ENCODE measurements around the gene AK1.

Gene AK1

DNA sequence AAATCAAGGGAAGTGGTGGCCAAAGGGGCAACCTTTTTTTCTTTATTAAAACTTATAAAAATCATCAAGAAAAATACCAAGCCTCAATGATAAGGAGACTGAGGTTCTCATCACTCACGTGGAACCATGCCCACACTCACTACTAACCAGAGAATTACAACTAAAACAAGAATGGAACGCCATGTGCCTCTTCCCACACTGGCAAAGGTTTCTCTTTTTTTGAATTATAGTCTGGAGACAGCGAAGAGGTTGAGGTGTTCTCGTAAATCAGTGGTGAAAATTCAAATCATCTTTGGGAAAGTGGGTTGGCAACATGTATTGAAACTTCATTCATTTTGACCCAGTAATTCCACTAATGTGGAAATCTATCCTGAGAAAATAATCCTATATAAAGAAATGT is 55.4 kb downstream of the AK1 start:
- H3K36me3 ChIP-seq, result peaks cover 0 to 79% (median 55%) of the 10 kb centered on the region in 3 donors
- peaks cover 0 to 8% (median 2%) of the 10 kb centered on the region in 4 donors for H3K4me1 ChIP-seq
- no peaks in the 10 kb centered on the region for H3K27me3 ChIP-seq
- DNase-seq, result no peak
- H3K4me3 ChIP-seq, result no peak overlapping the region
- H3K27ac ChIP-seq, result no peak overlapping the region
- TF ChIP-seq, protein P1, sequence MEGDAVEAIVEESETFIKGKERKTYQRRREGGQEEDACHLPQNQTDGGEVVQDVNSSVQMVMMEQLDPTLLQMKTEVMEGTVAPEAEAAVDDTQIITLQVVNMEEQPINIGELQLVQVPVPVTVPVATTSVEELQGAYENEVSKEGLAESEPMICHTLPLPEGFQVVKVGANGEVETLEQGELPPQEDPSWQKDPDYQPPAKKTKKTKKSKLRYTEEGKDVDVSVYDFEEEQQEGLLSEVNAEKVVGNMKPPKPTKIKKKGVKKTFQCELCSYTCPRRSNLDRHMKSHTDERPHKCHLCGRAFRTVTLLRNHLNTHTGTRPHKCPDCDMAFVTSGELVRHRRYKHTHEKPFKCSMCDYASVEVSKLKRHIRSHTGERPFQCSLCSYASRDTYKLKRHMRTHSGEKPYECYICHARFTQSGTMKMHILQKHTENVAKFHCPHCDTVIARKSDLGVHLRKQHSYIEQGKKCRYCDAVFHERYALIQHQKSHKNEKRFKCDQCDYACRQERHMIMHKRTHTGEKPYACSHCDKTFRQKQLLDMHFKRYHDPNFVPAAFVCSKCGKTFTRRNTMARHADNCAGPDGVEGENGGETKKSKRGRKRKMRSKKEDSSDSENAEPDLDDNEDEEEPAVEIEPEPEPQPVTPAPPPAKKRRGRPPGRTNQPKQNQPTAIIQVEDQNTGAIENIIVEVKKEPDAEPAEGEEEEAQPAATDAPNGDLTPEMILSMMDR (IDR thresholded peaks at IDR 0.05), result no peak
- intact Hi-C loops (cut with DNase I; ENCODE audit: low total_unique reads), result no loop called here
- H3K9me3 ChIP-seq, result no peaks in the 10 kb centered on the region

DNA sequence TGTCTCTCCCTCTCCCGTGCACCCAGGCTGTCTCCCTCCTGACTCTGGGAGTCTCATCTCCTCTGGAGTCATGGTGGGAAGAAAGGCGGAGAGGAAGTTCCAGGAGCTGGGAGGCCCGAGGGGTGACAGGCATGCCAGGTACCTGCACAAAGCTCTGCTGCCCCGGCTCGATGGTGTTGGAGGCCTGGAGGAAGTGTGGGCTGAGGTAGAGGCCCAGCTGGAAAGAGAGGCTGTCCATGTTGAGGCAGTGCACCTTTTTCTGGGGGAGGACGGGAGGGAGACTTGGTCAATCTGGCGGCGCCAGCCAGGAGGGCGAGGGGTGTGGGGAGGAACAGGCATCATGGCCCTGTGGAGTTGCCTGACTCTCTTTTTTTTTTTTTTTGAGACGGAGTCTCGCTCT is 58.9 kb downstream of the AK1 start:
- no peaks in the 10 kb centered on the region for H3K27me3 ChIP-seq
- no peak overlapping the region for H3K4me3 ChIP-seq
- no peaks in the 10 kb centered on the region for H3K4me1 ChIP-seq
- no peak for DNase-seq
- H3K36me3 ChIP-seq, result peaks cover 15 to 84% (median 78%) of the 10 kb centered on the region in 3 donors
- H3K27ac ChIP-seq, result no peak overlapping the region
- TF ChIP-seq, protein P1 (IDR thresholded peaks at IDR 0.05), result no peak
- no peaks in the 10 kb centered on the region for H3K9me3 ChIP-seq
- intact Hi-C loops (cut with DNase I; ENCODE audit: low total_unique reads), result no loop called here

DNA sequence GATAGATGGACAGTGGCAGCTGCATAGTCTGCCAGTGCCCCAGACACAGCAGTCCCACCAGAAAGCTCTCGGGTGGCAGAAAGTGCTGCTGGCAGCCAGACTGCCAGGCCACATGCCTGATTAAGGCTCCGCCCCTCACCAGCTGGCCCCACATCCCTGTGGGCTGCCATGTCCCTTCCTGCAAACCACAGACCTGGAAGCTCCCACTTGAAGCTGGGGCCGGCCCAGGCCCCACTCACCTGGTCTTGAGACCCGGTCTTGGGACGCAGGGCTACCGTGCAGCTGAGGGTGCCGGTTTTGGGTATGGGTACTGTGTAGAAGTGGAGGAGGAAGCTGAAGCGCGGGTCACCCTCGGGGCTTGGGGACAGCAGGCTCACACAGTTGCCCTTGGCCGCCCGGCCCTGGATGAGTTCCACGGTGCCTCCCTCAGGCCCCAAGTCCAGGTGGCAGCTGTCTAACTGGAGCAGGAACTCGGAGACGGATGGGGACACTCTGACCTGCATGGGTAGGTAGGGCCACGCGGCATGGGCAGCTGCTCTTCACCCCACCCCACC is 59.5 kb downstream of the AK1 start:
- intact Hi-C loops (cut with DNase I; ENCODE audit: low total_unique reads), result no loop called here
- Histone ChIP-seq H3K36me3 (peaks cover 21 to 90% (median 84%) of the 10 kb centered on the region in 3 donors), H3K4me3 (no peak overlapping the region), H3K9me3 (no peaks in the 10 kb centered on the region), H3K4me1 (no peaks in the 10 kb centered on the region), H3K27me3 (no peaks in the 10 kb centered on the region), H3K27ac (no peak overlapping the region)
- DNase-seq, result no peak
- TF ChIP-seq, protein P1 (IDR thresholded peaks at IDR 0.05), result no peak

DNA sequence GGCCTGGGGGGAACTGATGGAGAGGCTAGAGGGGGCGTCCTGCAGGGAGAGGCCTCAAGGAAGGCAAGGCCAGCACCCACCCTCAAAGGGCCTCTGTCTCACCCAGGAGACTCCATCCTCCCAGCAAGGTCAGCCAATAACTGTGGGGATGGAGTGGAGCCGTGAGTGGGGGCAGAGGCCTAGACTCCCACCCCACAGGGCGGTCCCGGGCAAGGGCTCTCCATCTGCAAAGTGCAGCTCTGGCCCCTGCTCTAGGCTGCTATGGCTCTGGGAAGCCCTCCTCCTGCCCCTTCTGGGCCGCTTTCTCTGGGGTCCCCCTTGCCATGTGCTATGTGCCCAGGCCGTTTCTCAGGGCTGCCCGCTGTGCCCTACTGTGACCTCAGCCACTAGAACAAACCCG is 60.7 kb downstream of the AK1 start:
- TF ChIP-seq, protein P1 (IDR thresholded peaks at IDR 0.05), result no peak
- no peak for DNase-seq
- Histone ChIP-seq H3K27me3 (no peaks in the 10 kb centered on the region), H3K4me1 (no peaks in the 10 kb centered on the region), H3K9me3 (no peaks in the 10 kb centered on the region), H3K4me3 (no peak overlapping the region), H3K27ac (no peak overlapping the region), H3K36me3 (peaks cover 34 to 96% (median 96%) of the 10 kb centered on the region in 3 donors)
- intact Hi-C loops (cut with DNase I; ENCODE audit: low total_unique reads), result no loop called here

Measured in tibial artery (tissue), 4 donors.